Measurements from ENCODE around the gene CCDC51.

DNA sequence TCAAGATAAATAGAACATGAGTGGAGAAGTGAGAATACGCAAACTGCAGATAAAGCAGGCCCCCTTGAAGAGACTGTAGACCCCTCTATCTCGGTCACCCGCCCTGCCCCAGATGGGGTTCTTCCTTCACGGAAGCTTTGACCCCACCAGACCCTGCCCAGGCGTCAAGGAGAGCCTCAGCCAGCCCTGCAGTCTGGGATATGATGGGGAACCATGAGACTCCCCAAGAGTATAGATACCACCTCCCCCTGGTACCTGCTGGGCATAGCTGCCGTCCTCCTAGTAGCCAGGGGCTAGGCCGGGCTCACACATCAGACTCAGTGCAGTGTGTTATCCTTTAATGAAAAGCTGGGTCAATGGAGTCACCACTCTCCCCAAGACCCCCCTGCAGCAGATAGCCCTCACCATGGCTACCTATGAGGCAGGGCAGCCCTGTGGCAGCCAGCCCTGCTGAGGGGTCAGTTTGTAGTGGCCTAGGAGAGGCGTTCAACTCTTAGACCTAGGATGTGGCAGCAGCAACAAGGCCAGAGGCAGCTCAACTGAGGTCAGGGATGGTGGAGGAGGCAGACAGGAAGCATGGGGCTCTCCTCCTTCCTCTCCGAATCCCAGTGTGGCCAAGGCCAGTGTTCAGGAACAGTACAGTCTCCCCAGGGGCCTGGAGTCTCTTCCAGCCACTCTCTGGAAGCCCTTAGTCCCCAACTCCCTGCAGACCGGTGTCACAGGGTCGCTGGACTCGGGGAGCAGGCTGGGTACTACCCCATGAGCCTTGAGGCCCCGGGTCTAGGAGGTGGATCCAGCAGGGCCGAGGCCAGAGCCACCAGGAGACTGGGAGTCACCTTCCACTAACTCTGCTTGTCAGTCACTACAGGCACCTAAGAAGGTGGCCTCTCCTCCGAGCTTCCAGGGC lies 36.1 kb downstream of the CCDC51 start:
- TF ChIP-seq, protein P1, sequence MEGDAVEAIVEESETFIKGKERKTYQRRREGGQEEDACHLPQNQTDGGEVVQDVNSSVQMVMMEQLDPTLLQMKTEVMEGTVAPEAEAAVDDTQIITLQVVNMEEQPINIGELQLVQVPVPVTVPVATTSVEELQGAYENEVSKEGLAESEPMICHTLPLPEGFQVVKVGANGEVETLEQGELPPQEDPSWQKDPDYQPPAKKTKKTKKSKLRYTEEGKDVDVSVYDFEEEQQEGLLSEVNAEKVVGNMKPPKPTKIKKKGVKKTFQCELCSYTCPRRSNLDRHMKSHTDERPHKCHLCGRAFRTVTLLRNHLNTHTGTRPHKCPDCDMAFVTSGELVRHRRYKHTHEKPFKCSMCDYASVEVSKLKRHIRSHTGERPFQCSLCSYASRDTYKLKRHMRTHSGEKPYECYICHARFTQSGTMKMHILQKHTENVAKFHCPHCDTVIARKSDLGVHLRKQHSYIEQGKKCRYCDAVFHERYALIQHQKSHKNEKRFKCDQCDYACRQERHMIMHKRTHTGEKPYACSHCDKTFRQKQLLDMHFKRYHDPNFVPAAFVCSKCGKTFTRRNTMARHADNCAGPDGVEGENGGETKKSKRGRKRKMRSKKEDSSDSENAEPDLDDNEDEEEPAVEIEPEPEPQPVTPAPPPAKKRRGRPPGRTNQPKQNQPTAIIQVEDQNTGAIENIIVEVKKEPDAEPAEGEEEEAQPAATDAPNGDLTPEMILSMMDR (IDR thresholded peaks at IDR 0.05), result no peak
- no peak for TF ChIP-seq POLR2A (IDR thresholded peaks at IDR 0.05)
